A673 (cell line): ENCODE data around the gene E2F3. TPM values are rescaled to one million over a fixed set of nuclear protein-coding genes. Genes with fewer than 3 reads are reported as not detected.
A peak's percentile ranks its signal among the peaks of the same experiment; 100 is the strongest.

Experiments used
- BruUV-seq: library from RNA; stranded (reverse); fragments of 400-500 nt; replicated peaks from 2 replicates; lab custom pipeline; 2021; lab: Mats Ljungman, UMichigan
- CTCF ChIA-PET: fragments of 300-600 bp; sonication (Branson Sonifier 250); formaldehyde crosslinking; loops from one replicate; lab custom pipeline; 2022; ENCODE audit warnings: antibody characterized with exemption; lab: Charles Lee
- POLR2A ChIA-PET: fragments of 300-600 bp; sonication (Branson Sonifier 250); formaldehyde crosslinking; loops from one replicate; lab custom pipeline; 2022; ENCODE audit warnings: antibody characterized with exemption; ENCODE audit not compliant: low non-redundant PET; lab: Charles Lee
- DNase-seq: peaks from one replicate; pipeline ENCODE4 v3.0.0-alpha.2; 2015; ENCODE audit warnings: low spot score
- H3K27ac ChIP-seq: fragments of 200-600 bp; sonication (generic); 2 replicates; pipeline ENCODE4 v1.5.1; 2016; ENCODE audit warnings: mixed run types, low read depth, mild to moderate bottlenecking, mixed read lengths, antibody characterized with exemption, low read length; ENCODE audit not compliant: poor library complexity, severe bottlenecking
- H3K27me3 ChIP-seq: fragments of 200-600 bp; sonication (generic); replicated peaks from 2 replicates; pipeline ENCODE4 v1.6.1; 2017; ENCODE audit warnings: mixed run types, low read depth, mild to moderate bottlenecking, mixed read lengths, antibody characterized with exemption, low read length; ENCODE audit not compliant: insufficient read depth, poor library complexity
- H3K36me3 ChIP-seq: fragments of 200-600 bp; sonication (generic); 2 replicates; pipeline ENCODE4 v1.6.1; 2016; ENCODE audit warnings: mixed run types, mild to moderate bottlenecking, mixed read lengths, antibody characterized with exemption, low read length; ENCODE audit not compliant: insufficient read depth, poor library complexity, severe bottlenecking
- H3K4me1 ChIP-seq: fragments of 200-600 bp; sonication (generic); 2 replicates; pipeline ENCODE4 v1.6.1; 2017; ENCODE audit warnings: mixed run types, mild to moderate bottlenecking, mixed read lengths, antibody characterized with exemption, low read length; ENCODE audit not compliant: insufficient read depth, poor library complexity, severe bottlenecking
- H3K4me3 ChIP-seq: fragments of 200-600 bp; sonication (generic); 2 replicates; pipeline ENCODE4 v1.5.1; 2016; ENCODE audit warnings: low read depth, mixed run types, mild to moderate bottlenecking, mixed read lengths, low read length; ENCODE audit not compliant: poor library complexity, severe bottlenecking
- H3K9me3 ChIP-seq: fragments of 200-600 bp; sonication (generic); 2 replicates; pipeline ENCODE4 v1.6.1; 2016; ENCODE audit warnings: mixed run types, low read depth, mild to moderate bottlenecking, mixed read lengths, antibody characterized with exemption, low read length; ENCODE audit not compliant: poor library complexity, severe bottlenecking
- CTCF ChIP-seq: fragments of 300-800, 200-600 bp; sonication (generic); conservative IDR thresholded peaks from 2 replicates; pipeline ENCODE4 v1.5.1; 2017; ENCODE audit warnings: low read depth, mild to moderate bottlenecking, antibody characterized with exemption, low read length, moderate library complexity, mixed read lengths
- EZH2 ChIP-seq: fragments of 200-600 bp; sonication (generic); IDR thresholded peaks from 2 replicates; pipeline ENCODE4 v1.6.1; 2017; ENCODE audit warnings: borderline replicate concordance, low read depth, mild to moderate bottlenecking, mixed read lengths, antibody characterized with exemption, low read length; ENCODE audit not compliant: poor library complexity, severe bottlenecking
- intact Hi-C: fragments of 100-400 bp; cut with micrococcal nuclease; formaldehyde crosslinking; loops from one replicate; pipeline ENCODE4 v1.10.0; 2022; ENCODE audit not compliant: unreplicated experiment
- total RNA-seq: library from RNA; stranded (reverse); gene quantifications from 2 replicates; pipeline ENCODE4 v1.2.3, GENCODE V29; 2021

Gene E2F3
- total RNA-seq, 1 experiment from 2014 or later, result 42.4 TPM

- no peak for DNase-seq
These were observed 131.2 kb downstream of the E2F3 start for GRCh38 chr6:20532881-20533280.

GRCh38 chr6:20533746-20534294, 132.1 kb downstream of the E2F3 start:
- BruUV-seq, result TSS peak; percentile 99
- ChIA-PET CTCF (no interaction called here), POLR2A (interaction anchor here (0.6 to 0.7 kb wide), 2 partner anchors 131 to 1879 kb away, joined by 3 to 5 read pairs; no protein-coding TSS in a partner anchor)
- intact Hi-C loops, result no loop called here
- DNase-seq, result no peak
- TF ChIP-seq EZH2, result no peak
- no peak for TF ChIP-seq CTCF
- no peaks in the 10 kb centered on the region for H3K36me3 ChIP-seq
- peaks cover 2% of the 10 kb centered on the region for H3K4me1 ChIP-seq
- H3K9me3 ChIP-seq, result no peaks in the 10 kb centered on the region
- no peaks in the 10 kb centered on the region for H3K27me3 ChIP-seq
- H3K27ac ChIP-seq, result peak overlapping the region; percentile 87
- peak overlapping the region; percentile 78 for H3K4me3 ChIP-seq

More at GRCh38 chr6:20532881-20533280, 131.2 kb downstream of the E2F3 start:
- Histone ChIP-seq H3K4me3 (no peak overlapping the region), H3K9me3 (no peaks in the 10 kb centered on the region), H3K36me3 (no peaks in the 10 kb centered on the region), H3K4me1 (peaks cover 6% of the 10 kb centered on the region), H3K27me3 (no peaks in the 10 kb centered on the region), H3K27ac (no peak overlapping the region)
- intact Hi-C loops, result no loop called here
- CTCF ChIA-PET, result no interaction called here
- POLR2A ChIA-PET, result no interaction called here
- BruUV-seq, result no TSS peak
- TF ChIP-seq CTCF, result no peak
- no peak for TF ChIP-seq EZH2

GRCh38 chr6:20534295-20535262, 132.9 kb downstream of the E2F3 start, which contains the start of gene CDKAL1:
Gene CDKAL1, plus strand, starts transcription at chr6:20534457. Its CDS starts 11,894 bp downstream, at chr6:20546351.
- TF ChIP-seq CTCF, result no peak
- TF ChIP-seq EZH2, result no peak
- CTCF ChIA-PET, result no interaction called here
- intact Hi-C loops, result no loop called here
- Histone ChIP-seq H3K4me3 (peak within 1 kb of the TSS; percentile 78), H3K27ac (peak within 1 kb of the TSS; percentile 87), H3K9me3 (no peaks in the 10 kb centered on the region), H3K27me3 (no peaks in the 10 kb centered on the region), H3K4me1 (no peaks in the 10 kb centered on the region), H3K36me3 (no peaks in the 10 kb centered on the region)
- POLR2A ChIA-PET, result interaction anchor here (0.6 to 0.7 kb wide), 2 partner anchors 132 to 1878 kb away, joined by 3 to 5 read pairs; no protein-coding TSS in a partner anchor
- peak; percentile 93 for DNase-seq
- BruUV-seq, result TSS peak; percentile 76
